OCI-LY7 (cell line): ENCODE data around the gene PDCD10. TPM values are rescaled to one million over a fixed set of nuclear protein-coding genes. Genes with fewer than 3 reads are reported as not detected.
A peak's percentile ranks its signal among the peaks of the same experiment; 100 is the strongest.

Source experiments
- BruUV-seq: library from RNA; stranded (reverse); fragments of 400-500 nt; replicated peaks from 2 replicates; lab custom pipeline; 2021; lab: Mats Ljungman, UMichigan
- CTCF ChIA-PET: fragments of 300-600 bp; sonication (Branson Sonifier 250); formaldehyde crosslinking; loops from one replicate; lab custom pipeline; 2022; ENCODE audit warnings: antibody characterized with exemption; ENCODE audit not compliant: unreplicated experiment; lab: Charles Lee
- POLR2A ChIA-PET: fragments of 300-600 bp; sonication (Branson Sonifier 250); formaldehyde crosslinking; loops from one replicate; lab custom pipeline; 2022; ENCODE audit warnings: antibody characterized with exemption; lab: Charles Lee
- DNase-seq: peaks from one replicate; pipeline ENCODE4 v3.0.0-alpha.2; 2015; ENCODE audit warnings: low spot score
- H2AFZ ChIP-seq: fragments of 200-600 bp; sonication (generic), shearing (Covaris generic); 2 replicates; pipeline ENCODE4 v1.6.1; 2014; ENCODE audit warnings: mild to moderate bottlenecking, antibody characterized with exemption, low read length, moderate library complexity
- H3K27ac ChIP-seq: fragments of 200-600 bp; sonication (generic); 2 replicates; pipeline ENCODE4 v1.5.1; 2014; ENCODE audit warnings: mixed run types, low read depth, mild to moderate bottlenecking, moderate library complexity, low read length, inconsistent platforms; ENCODE audit not compliant: poor library complexity, severe bottlenecking
- H3K36me3 ChIP-seq: fragments of 200-600 bp; sonication (generic); 2 replicates; pipeline ENCODE4 v1.6.1; 2014; ENCODE audit warnings: mild to moderate bottlenecking, antibody characterized with exemption, low read length, moderate library complexity, mixed read lengths; ENCODE audit not compliant: insufficient read depth
- H3K4me1 ChIP-seq: fragments of 200-600 bp; sonication (generic); 2 replicates; pipeline ENCODE4 v1.5.1; 2014; ENCODE audit warnings: mild to moderate bottlenecking, low read length; ENCODE audit not compliant: insufficient read depth, poor library complexity, severe bottlenecking
- H3K4me2 ChIP-seq: fragments of 200-600 bp; sonication (generic); 2 replicates; pipeline ENCODE4 v1.6.1; 2014; ENCODE audit warnings: mild to moderate bottlenecking, low read length
- H3K4me3 ChIP-seq: fragments of 200-600 bp; sonication (generic); 2 replicates; pipeline ENCODE4 v1.5.1; 2014; ENCODE audit warnings: mild to moderate bottlenecking, low read depth, low read length; ENCODE audit not compliant: poor library complexity, severe bottlenecking
- H3K79me2 ChIP-seq: fragments of 200-600 bp; sonication (generic); 2 replicates; pipeline ENCODE4 v1.6.1; 2016; ENCODE audit warnings: low read depth, mild to moderate bottlenecking, low read length, moderate library complexity, mixed read lengths; ENCODE audit not compliant: insufficient read depth
- H3K9me2 ChIP-seq: fragments of 200-600 bp; sonication (generic); 2 replicates; pipeline ENCODE4 v1.6.1; 2016; ENCODE audit warnings: mild to moderate bottlenecking, low read length, mixed read lengths; ENCODE audit not compliant: insufficient read depth
- H3K9me3 ChIP-seq: fragments of 200-600 bp; sonication (generic); 2 replicates; pipeline ENCODE4 v1.6.1; 2014; ENCODE audit warnings: mild to moderate bottlenecking, mixed run types, low read length, mixed read lengths
- H4K20me1 ChIP-seq: fragments of 200-600 bp; sonication (generic); 2 replicates; pipeline ENCODE4 v1.6.1; 2014; ENCODE audit warnings: mild to moderate bottlenecking, antibody characterized with exemption, low read length, moderate library complexity, mixed read lengths; ENCODE audit not compliant: insufficient read depth
- CTCF ChIP-seq: fragments of 200-600 bp; sonication (generic); conservative IDR thresholded peaks from 2 replicates; pipeline ENCODE4 v1.5.1; 2014; ENCODE audit warnings: mild to moderate bottlenecking, antibody characterized with exemption, low read length, moderate library complexity, mixed read lengths
- EZH2phosphoT487 ChIP-seq: fragments of 200-600 bp; sonication (generic); IDR thresholded peaks from 2 replicates; pipeline ENCODE4 v1.6.1; 2018; ENCODE audit warnings: low read depth, borderline replicate concordance, mild to moderate bottlenecking, mixed run types, antibody characterized with exemption, low read length, moderate library complexity, mixed read lengths
- intact Hi-C: fragments of 100-400 bp; cut with micrococcal nuclease; formaldehyde crosslinking; loops from one replicate; pipeline ENCODE4 v1.10.0; 2022; ENCODE audit not compliant: unreplicated experiment
- total RNA-seq, 2 experiments: library from RNA; depleted of rRNA in 1 of 2; stranded (reverse); fragments of >200 nt in 1 of 2; shearing (Covaris generic) in 1 of 2; gene quantifications; 2 replicates each; pipeline ENCODE4 v1.2.3, GENCODE V29; 2014 to 2022

PDCD10 gene
- total RNA-seq, 2 experiments from 2014 or later: 76.3 to 84.4 TPM

GRCh38 chr3:167739190-167739810 lies 4.6 kb upstream of the PDCD10 start:
- Histone ChIP-seq H3K9me2 (no peaks in the 10 kb centered on the region), H2AFZ (no peak overlapping the region), H3K4me2 (peak overlapping the region; percentile 41), H3K27ac (no peak overlapping the region), H3K79me2 (peaks cover 87% of the 10 kb centered on the region), H3K36me3 (peaks cover 28% of the 10 kb centered on the region), H4K20me1 (peaks cover 5% of the 10 kb centered on the region; the same call in 1 of the 2 replicates), H3K9me3 (peaks cover 7% of the 10 kb centered on the region; the same call in 1 of the 2 replicates), H3K4me1 (peaks cover 39% of the 10 kb centered on the region), H3K4me3 (no peak overlapping the region)
- no TSS peak for BruUV-seq
- ChIA-PET POLR2A (interaction anchor here (0.6 to 3.8 kb wide), 5 partner anchors 11 to 335 kb away, joined by 3 to 38 read pairs (median 6); no protein-coding TSS in a partner anchor), CTCF (no interaction called here)
- TF ChIP-seq CTCF: no peak
- no peak for TF ChIP-seq EZH2phosphoT487
- no peak for DNase-seq
- intact Hi-C loops: loop anchor here (5.0 to 10.0 kb wide), 2 partner anchors 357 to 466 kb away; partner anchors contain the start of gene ZBBX

- intact Hi-C loops: loop anchor here (5.0 to 10.0 kb wide), 2 partner anchors 356 to 467 kb away; partner anchors contain the start of gene ZBBX
- Histone ChIP-seq H3K36me3 (peaks cover 16% of the 10 kb centered on the region), H3K4me2 (peak overlapping the region; percentile 94), H3K27ac (no peak overlapping the region), H3K4me3 (peak overlapping the region; percentile 96), H3K4me1 (peaks cover 44% of the 10 kb centered on the region), H2AFZ (no peak overlapping the region), H4K20me1 (peaks cover 17% of the 10 kb centered on the region), H3K9me3 (no peaks in the 10 kb centered on the region), H3K9me2 (no peaks in the 10 kb centered on the region), H3K79me2 (peaks cover 87% of the 10 kb centered on the region)
- TF ChIP-seq EZH2phosphoT487 (no peak), CTCF (no peak)
- DNase-seq: no peak
- no TSS peak for BruUV-seq
- ChIA-PET CTCF (no interaction called here), POLR2A (interaction anchor here (0.9 to 4.3 kb wide), 5 partner anchors 7 to 81 kb away, joined by 3 to 40 read pairs (median 6); no protein-coding TSS in a partner anchor)
Measured at GRCh38 chr3:167738037-167738436, 3.3 kb upstream of the PDCD10 start.

GRCh38 chr3:167736997-167737396 lies 2.3 kb upstream of the PDCD10 start:
- intact Hi-C loops: loop anchor here (5.0 to 10.0 kb wide), 2 partner anchors 355 to 468 kb away; partner anchors contain the start of gene ZBBX
- Histone ChIP-seq H3K9me2 (no peaks in the 10 kb centered on the region), H4K20me1 (peaks cover 28% of the 10 kb centered on the region), H3K4me2 (peak overlapping the region; percentile 94), H3K36me3 (peaks cover 20% of the 10 kb centered on the region), H3K4me1 (peaks cover 54% of the 10 kb centered on the region), H3K27ac (peak overlapping the region; percentile 93), H3K4me3 (peak overlapping the region; percentile 96), H3K79me2 (peaks cover 87% of the 10 kb centered on the region), H3K9me3 (no peaks in the 10 kb centered on the region), H2AFZ (no peak overlapping the region)
- no peak for TF ChIP-seq CTCF
- POLR2A ChIA-PET: interaction anchor here (0.6 to 4.3 kb wide), 10 partner anchors 8 to 82 kb away, joined by 3 to 40 read pairs (median 6); no protein-coding TSS in a partner anchor
- CTCF ChIA-PET: no interaction called here
- DNase-seq: no peak
- no TSS peak for BruUV-seq
